HepG2 (cell line): Measurements from ENCODE around the gene FAHD1. TPM values are rescaled to one million over a fixed set of nuclear protein-coding genes. Genes with fewer than 3 reads are reported as not detected.
A peak's percentile ranks its signal among the peaks of the same experiment; 100 is the strongest.

ENCODE experiments used
- BHLHE40 ChIP-seq: IDR thresholded peaks from 2 replicates; pipeline ENCODE4 v1.6.1; 2011; ENCODE audit warnings: low read length, improper control_type of control experiment
- MAF1 ChIP-seq: sonication (generic); formaldehyde crosslinking; IDR thresholded peaks from 2 replicates; pipeline ENCODE4 v1.5.0; 2020; ENCODE audit warnings: missing genetic modification reagents, borderline replicate concordance
- PTBP1 ChIP-seq: fragments of 200-400 bp; formaldehyde crosslinking; IDR thresholded peaks from 2 replicates; pipeline ENCODE4 v1.6.1; 2018; ENCODE audit warnings: low read length, low read depth; ENCODE audit not compliant: poor library complexity, severe bottlenecking
- RBM22 ChIP-seq: fragments of 200-400 bp; formaldehyde crosslinking; optimal IDR thresholded peaks from 2 replicates; pipeline ENCODE3; 2017; ENCODE audit warnings: mild to moderate bottlenecking, low read length, moderate library complexity
- RELA ChIP-seq: sonication (generic); formaldehyde crosslinking; IDR thresholded peaks from 2 replicates; pipeline ENCODE4 v1.4.0; 2020; ENCODE audit warnings: missing genetic modification reagents
- ZNF12 ChIP-seq: sonication (generic); formaldehyde crosslinking; IDR thresholded peaks from 2 replicates; pipeline ENCODE4 v1.5.0; 2020; ENCODE audit warnings: missing genetic modification reagents
- ZNF143 ChIP-seq: sonication (generic); formaldehyde crosslinking; IDR thresholded peaks from 2 replicates; pipeline ENCODE4 v1.4.0; 2020; ENCODE audit warnings: missing genetic modification reagents
- ZNF383 ChIP-seq: sonication (generic); formaldehyde crosslinking; IDR thresholded peaks from 2 replicates; pipeline ENCODE4 v1.4.0; 2020; ENCODE audit warnings: missing genetic modification reagents, mild to moderate bottlenecking, borderline replicate concordance
- ZNF460 ChIP-seq: sonication (generic); formaldehyde crosslinking; IDR thresholded peaks from 2 replicates; pipeline ENCODE4 v1.5.1; 2020; ENCODE audit warnings: missing genetic modification reagents, mild to moderate bottlenecking, borderline replicate concordance
- ZNF549 ChIP-seq: sonication (generic); formaldehyde crosslinking; IDR thresholded peaks from 2 replicates; pipeline ENCODE4 v1.5.0; 2020; ENCODE audit warnings: missing genetic modification reagents
- polyA plus RNA-seq, 8 experiments: library from polyadenylated mRNA; depleted of rRNA in 3 of 8; stranded (reverse) in 7 of 8; unstranded in 1 of 8; fragments of >200 nt; fragmentation: Illumina TruSeq in 4 of 8; extraction: Trizol in 4 of 8; gene quantifications; 2 replicates each; pipeline versions ENCODE4 v1.2.1 to v1.2.3, GENCODE V29; 2011 to 2016; ENCODE audit warnings: low read depth in 4 of 8, missing spikeins in 1 of 8, mixed read lengths in 1 of 8; ENCODE audit not compliant: insufficient read depth in 1 of 8
- total RNA-seq, 5 experiments: library from RNA; depleted of rRNA; stranded (reverse); fragments of >200 nt; fragmentation: Illumina TruSeq; extraction: Trizol; gene quantifications; 2 replicates each; pipeline ENCODE4 v1.2.3, GENCODE V29; 2016; ENCODE audit warnings: low read depth in 1 of 5
- TF ChIP-seq, protein P1 (sequence below): IDR thresholded peaks from 2 replicates; pipeline ENCODE4 v1.6.1; 2016
- TF ChIP-seq, protein P2 (sequence below): sonication (generic); formaldehyde crosslinking; IDR thresholded peaks from 2 replicates; pipeline ENCODE4 v1.4.0; 2020; ENCODE audit warnings: missing genetic modification reagents
- TF ChIP-seq, protein P3 (sequence below): sonication (generic); formaldehyde crosslinking; IDR thresholded peaks from 2 replicates; pipeline ENCODE4 v1.9.0; 2021; ENCODE audit warnings: missing genetic modification reagents, mild to moderate bottlenecking, borderline replicate concordance
- TF ChIP-seq, protein P4 (sequence below): sonication (generic); formaldehyde crosslinking; IDR thresholded peaks from 2 replicates; pipeline ENCODE4 v1.8.0; 2022; ENCODE audit warnings: mild to moderate bottlenecking, missing genetic modification reagents; ENCODE audit not compliant: insufficient replicate concordance
- TF ChIP-seq, protein P5 (sequence below): conservative IDR thresholded peaks from 2 replicates; pipeline ENCODE4 v1.6.1; 2018; ENCODE audit warnings: missing genetic modification reagents

FAHD1 gene
- total and polyA plus RNA-seq, 2 of the 13 experiments (the other 11 are each of a cell fraction or from before 2014, with no cell fraction given): 39.0 to 45.3 TPM

DNA sequence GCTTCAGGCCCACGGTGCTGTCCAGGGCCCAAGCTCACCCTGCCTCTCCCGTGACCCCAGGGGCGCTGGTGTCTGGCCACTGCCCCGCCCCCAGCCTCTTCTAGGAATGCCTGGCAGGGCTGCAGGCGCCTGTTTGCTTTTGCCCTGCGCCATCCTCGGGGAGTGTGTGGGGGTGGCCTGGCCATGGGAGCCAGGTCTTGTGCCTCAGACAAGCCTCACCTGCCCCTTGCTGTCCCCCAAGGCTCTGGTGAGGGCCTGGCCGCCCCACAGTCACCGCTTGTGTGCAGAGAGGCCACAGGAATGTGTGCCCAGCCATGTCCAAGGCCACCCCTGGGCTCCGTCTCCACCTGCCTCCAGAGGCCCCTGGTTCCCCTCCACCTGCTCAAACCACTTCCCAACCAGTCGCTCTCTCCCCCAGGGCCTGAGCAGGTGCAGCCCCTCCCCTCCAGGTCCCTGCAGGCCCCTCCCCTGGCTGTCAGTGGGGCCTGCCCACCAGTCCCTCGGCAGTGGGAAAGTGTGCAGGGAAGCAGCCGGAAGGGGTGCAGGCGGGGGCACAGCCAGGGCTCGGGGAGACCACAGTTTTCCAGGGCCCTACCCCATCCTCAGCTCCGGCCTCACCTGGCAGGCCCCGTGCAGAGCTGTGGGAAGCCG lies 32.7 kb upstream of the FAHD1 start (continued):
- TF ChIP-seq, protein P1, sequence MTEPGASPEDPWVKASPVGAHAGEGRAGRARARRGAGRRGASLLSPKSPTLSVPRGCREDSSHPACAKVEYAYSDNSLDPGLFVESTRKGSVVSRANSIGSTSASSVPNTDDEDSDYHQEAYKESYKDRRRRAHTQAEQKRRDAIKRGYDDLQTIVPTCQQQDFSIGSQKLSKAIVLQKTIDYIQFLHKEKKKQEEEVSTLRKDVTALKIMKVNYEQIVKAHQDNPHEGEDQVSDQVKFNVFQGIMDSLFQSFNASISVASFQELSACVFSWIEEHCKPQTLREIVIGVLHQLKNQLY: no peak
- TF ChIP-seq, protein P2, sequence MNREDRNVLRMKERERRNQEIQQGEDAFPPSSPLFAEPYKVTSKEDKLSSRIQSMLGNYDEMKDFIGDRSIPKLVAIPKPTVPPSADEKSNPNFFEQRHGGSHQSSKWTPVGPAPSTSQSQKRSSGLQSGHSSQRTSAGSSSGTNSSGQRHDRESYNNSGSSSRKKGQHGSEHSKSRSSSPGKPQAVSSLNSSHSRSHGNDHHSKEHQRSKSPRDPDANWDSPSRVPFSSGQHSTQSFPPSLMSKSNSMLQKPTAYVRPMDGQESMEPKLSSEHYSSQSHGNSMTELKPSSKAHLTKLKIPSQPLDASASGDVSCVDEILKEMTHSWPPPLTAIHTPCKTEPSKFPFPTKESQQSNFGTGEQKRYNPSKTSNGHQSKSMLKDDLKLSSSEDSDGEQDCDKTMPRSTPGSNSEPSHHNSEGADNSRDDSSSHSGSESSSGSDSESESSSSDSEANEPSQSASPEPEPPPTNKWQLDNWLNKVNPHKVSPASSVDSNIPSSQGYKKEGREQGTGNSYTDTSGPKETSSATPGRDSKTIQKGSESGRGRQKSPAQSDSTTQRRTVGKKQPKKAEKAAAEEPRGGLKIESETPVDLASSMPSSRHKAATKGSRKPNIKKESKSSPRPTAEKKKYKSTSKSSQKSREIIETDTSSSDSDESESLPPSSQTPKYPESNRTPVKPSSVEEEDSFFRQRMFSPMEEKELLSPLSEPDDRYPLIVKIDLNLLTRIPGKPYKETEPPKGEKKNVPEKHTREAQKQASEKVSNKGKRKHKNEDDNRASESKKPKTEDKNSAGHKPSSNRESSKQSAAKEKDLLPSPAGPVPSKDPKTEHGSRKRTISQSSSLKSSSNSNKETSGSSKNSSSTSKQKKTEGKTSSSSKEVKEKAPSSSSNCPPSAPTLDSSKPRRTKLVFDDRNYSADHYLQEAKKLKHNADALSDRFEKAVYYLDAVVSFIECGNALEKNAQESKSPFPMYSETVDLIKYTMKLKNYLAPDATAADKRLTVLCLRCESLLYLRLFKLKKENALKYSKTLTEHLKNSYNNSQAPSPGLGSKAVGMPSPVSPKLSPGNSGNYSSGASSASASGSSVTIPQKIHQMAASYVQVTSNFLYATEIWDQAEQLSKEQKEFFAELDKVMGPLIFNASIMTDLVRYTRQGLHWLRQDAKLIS (CRISPR knock-in tag): no peak
- TF ChIP-seq, protein P3, sequence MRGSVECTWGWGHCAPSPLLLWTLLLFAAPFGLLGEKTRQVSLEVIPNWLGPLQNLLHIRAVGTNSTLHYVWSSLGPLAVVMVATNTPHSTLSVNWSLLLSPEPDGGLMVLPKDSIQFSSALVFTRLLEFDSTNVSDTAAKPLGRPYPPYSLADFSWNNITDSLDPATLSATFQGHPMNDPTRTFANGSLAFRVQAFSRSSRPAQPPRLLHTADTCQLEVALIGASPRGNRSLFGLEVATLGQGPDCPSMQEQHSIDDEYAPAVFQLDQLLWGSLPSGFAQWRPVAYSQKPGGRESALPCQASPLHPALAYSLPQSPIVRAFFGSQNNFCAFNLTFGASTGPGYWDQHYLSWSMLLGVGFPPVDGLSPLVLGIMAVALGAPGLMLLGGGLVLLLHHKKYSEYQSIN (CRISPR knock-in tag): no peak
- TF ChIP-seq MAF1 (CRISPR knock-in tag): no peak
- no peak for TF ChIP-seq RBM22
- TF ChIP-seq, protein P4, sequence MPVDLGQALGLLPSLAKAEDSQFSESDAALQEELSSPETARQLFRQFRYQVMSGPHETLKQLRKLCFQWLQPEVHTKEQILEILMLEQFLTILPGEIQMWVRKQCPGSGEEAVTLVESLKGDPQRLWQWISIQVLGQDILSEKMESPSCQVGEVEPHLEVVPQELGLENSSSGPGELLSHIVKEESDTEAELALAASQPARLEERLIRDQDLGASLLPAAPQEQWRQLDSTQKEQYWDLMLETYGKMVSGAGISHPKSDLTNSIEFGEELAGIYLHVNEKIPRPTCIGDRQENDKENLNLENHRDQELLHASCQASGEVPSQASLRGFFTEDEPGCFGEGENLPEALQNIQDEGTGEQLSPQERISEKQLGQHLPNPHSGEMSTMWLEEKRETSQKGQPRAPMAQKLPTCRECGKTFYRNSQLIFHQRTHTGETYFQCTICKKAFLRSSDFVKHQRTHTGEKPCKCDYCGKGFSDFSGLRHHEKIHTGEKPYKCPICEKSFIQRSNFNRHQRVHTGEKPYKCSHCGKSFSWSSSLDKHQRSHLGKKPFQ: no peak
- TF ChIP-seq ZNF383 (CRISPR knock-in tag): no peak
- TF ChIP-seq ZNF12 (CRISPR knock-in tag): peak; percentile 46; the same call in 1 of the 2 replicates
- no peak for TF ChIP-seq RELA
- no peak; the same call in 1 of the 2 replicates for TF ChIP-seq ZNF460 (CRISPR knock-in tag)
- TF ChIP-seq ZNF143 (CRISPR knock-in tag): no peak
- TF ChIP-seq ZNF549 (CRISPR knock-in tag): no peak
- TF ChIP-seq PTBP1: no peak
- TF ChIP-seq, protein P5, sequence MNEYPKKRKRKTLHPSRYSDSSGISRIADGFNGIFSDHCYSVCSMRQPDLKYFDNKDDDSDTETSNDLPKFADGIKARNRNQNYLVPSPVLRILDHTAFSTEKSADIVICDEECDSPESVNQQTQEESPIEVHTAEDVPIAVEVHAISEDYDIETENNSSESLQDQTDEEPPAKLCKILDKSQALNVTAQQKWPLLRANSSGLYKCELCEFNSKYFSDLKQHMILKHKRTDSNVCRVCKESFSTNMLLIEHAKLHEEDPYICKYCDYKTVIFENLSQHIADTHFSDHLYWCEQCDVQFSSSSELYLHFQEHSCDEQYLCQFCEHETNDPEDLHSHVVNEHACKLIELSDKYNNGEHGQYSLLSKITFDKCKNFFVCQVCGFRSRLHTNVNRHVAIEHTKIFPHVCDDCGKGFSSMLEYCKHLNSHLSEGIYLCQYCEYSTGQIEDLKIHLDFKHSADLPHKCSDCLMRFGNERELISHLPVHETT (CRISPR knock-in tag): 0 out of 2 replicates have a peak, but pooled peaks have one; percentile 17
- TF ChIP-seq BHLHE40: peak; percentile 30; the same call in 1 of the 2 replicates
